Measurements from ENCODE around the gene CHMP2A.

Gene CHMP2A

GRCh38 chr19:58556622-58557220 is 1.8 kb upstream of the CHMP2A start:
- no peak for DNase-seq (ENCODE audit: insufficient read length, low spot score)
- no peak for TF ChIP-seq CTCF (IDR thresholded peaks at IDR 0.05; ENCODE audit: insufficient read depth, missing control alignments)
- no peak for FAIRE-seq

- DNase-seq (ENCODE audit: insufficient read length, low spot score) = no peak
- no peak for FAIRE-seq
- TF ChIP-seq CTCF (IDR thresholded peaks at IDR 0.05; ENCODE audit: insufficient read depth, missing control alignments) = no peak
Observed at GRCh38 chr19:58555920-58556621, 1.2 kb upstream of the CHMP2A start.

- FAIRE-seq (no peak), DNase-seq (ENCODE audit: insufficient read length, low spot score) (no peak)
- TF ChIP-seq CTCF (IDR thresholded peaks at IDR 0.05; ENCODE audit: insufficient read depth, missing control alignments) = no peak
Observed at GRCh38 chr19:58555369-58555885, 522 bp upstream of the CHMP2A start.

- no peak for FAIRE-seq
- TF ChIP-seq CTCF (IDR thresholded peaks at IDR 0.05; ENCODE audit: insufficient read depth, missing control alignments) = no peak
- DNase-seq (ENCODE audit: insufficient read length, low spot score) = no peak
Observed at GRCh38 chr19:58553799-58554493, 959 bp downstream of the CHMP2A start.

- FAIRE-seq (no peak), DNase-seq (ENCODE audit: insufficient read length, low spot score) (no peak)
- no peak for TF ChIP-seq CTCF (IDR thresholded peaks at IDR 0.05; ENCODE audit: insufficient read depth, missing control alignments)
Observed at GRCh38 chr19:58552655-58553054, 2.2 kb downstream of the CHMP2A start.

- no peak for TF ChIP-seq CTCF (IDR thresholded peaks at IDR 0.05; ENCODE audit: insufficient read depth, missing control alignments)
- FAIRE-seq = no peak
- no peak for DNase-seq (ENCODE audit: insufficient read length, low spot score)
Observed at GRCh38 chr19:58551577-58552471, 3.1 kb downstream of the CHMP2A start.

All from D721Med (cell line).